ENCODE results near the gene PROK1. TPM values are rescaled to one million over a fixed set of nuclear protein-coding genes. Genes with fewer than 3 reads are reported as not detected.

The PROK1 gene
- total and polyA plus RNA-seq, 2 of the 4 experiments (the other 2 are of a cell fraction): not detected

- no peaks in the 10 kb centered on the region for H3K9me3 ChIP-seq (ENCODE audit: control insufficient read depth, insufficient read depth, low read length)
- H3K9me1 ChIP-seq (ENCODE audit: insufficient read depth, low read length): no peaks in the 10 kb centered on the region
- BruUV-seq (replicated peaks): no TSS peak
- H3K23ac ChIP-seq (ENCODE audit: low read depth, low read length): no peak overlapping the region
- no peak overlapping the region for H3K18ac ChIP-seq (ENCODE audit: low read depth, low read length)
- no peak overlapping the region for H2BK5ac ChIP-seq (ENCODE audit: low read depth, low read length, poor library complexity, severe bottlenecking)
- no peak overlapping the region for H2BK120ac ChIP-seq (ENCODE audit: low read depth, low read length)
- no peak overlapping the region for H3K56ac ChIP-seq (ENCODE audit: extremely low read depth, insufficient read depth, low read length)
- no peaks in the 10 kb centered on the region for H4K20me1 ChIP-seq (ENCODE audit: insufficient read depth, low read length)
- H2AFZ ChIP-seq (replicated peaks; ENCODE audit: low read length, poor library complexity): no peak overlapping the region
- H3K4me1 ChIP-seq (ENCODE audit: control insufficient read depth, insufficient read depth, low read length): no peaks in the 10 kb centered on the region
- intact Hi-C loops (cut with micrococcal nuclease): no loop called here
- H2AK9ac ChIP-seq (replicated peaks; ENCODE audit: low read depth, low read length, poor library complexity): no peak overlapping the region
- no peak overlapping the region for H3K14ac ChIP-seq (replicated peaks; ENCODE audit: low read depth, low read length)
- H4K8ac ChIP-seq (ENCODE audit: low read depth in 2 of 2, low read length in 2 of 2): no peak overlapping the region
- ChIA-PET POLR2A (ENCODE audit: unreplicated experiment) (interaction anchor here (0.5 kb wide), 1 partner anchor 22 kb away, joined by 3 read pairs; no protein-coding TSS in a partner anchor), CTCF (interaction anchor here (1.4 kb wide), 1 partner anchor 69 kb away, joined by 4 read pairs; no protein-coding TSS in a partner anchor)
- H2BK15ac ChIP-seq (ENCODE audit: low read depth, low read length): no peak overlapping the region
- peaks cover 41% of the 10 kb centered on the region for H3K27me3 ChIP-seq (ENCODE audit: control insufficient read depth, insufficient read depth, low read length)
- no peak overlapping the region for H2AK5ac ChIP-seq (ENCODE audit: low read depth, low read length)
- DNase-seq: no peak
- no peak overlapping the region for H4K91ac ChIP-seq (ENCODE audit: insufficient read depth, low read depth, low read length)
- no peak overlapping the region for H3K4me3 ChIP-seq (ENCODE audit: insufficient read depth, low read depth, low read length)
- H4K5ac ChIP-seq (ENCODE audit: low read depth, low read length): no peak overlapping the region
- no peak overlapping the region for H3K9ac ChIP-seq (ENCODE audit: low read depth, low read length)
- dilution Hi-C loops (cut with HindIII; ENCODE audit: low sequenced_read_pairs, unreplicated experiment): no loop called here
- H3K4me2 ChIP-seq (ENCODE audit: low read depth, low read length): no peak overlapping the region
- TF ChIP-seq RCOR1 (IDR thresholded peaks at IDR 0.05; ENCODE audit: insufficient replicate concordance, low read length): no peak
- no peak for TF ChIP-seq NFE2L2 (IDR thresholded peaks at IDR 0.05; ENCODE audit: low read depth, low read length)
- TF ChIP-seq SMC3 (IDR thresholded peaks at IDR 0.05; ENCODE audit: low read depth, low read length): no peak
- no peak for TF ChIP-seq MAFK (IDR thresholded peaks at IDR 0.05; ENCODE audit: low read depth, low read length)
- TF ChIP-seq ELK1 (IDR thresholded peaks at IDR 0.05; ENCODE audit: borderline replicate concordance, low read depth, low read length): no peak
- TF ChIP-seq POLR2A (IDR thresholded peaks at IDR 0.05; ENCODE audit: low read depth, low read length): no peak
- no peak for TF ChIP-seq BHLHE40 (IDR thresholded peaks at IDR 0.05; ENCODE audit: low read depth, low read length)
- no peak for TF ChIP-seq RFX5 (IDR thresholded peaks at IDR 0.05; ENCODE audit: low read depth, low read length)
- TF ChIP-seq RAD21 (IDR thresholded peaks at IDR 0.05; ENCODE audit: low read length): no peak
- TF ChIP-seq MXI1 (IDR thresholded peaks at IDR 0.05; ENCODE audit: borderline replicate concordance, low read depth, low read length): no peak
- no peak for TF ChIP-seq CTCF (conservative IDR thresholded peaks at IDR 0.05; ENCODE audit: low read depth, low read length)
- no peak for TF ChIP-seq CEBPB (IDR thresholded peaks at IDR 0.05; ENCODE audit: low read depth, low read length)
- no peak for TF ChIP-seq USF2 (IDR thresholded peaks at IDR 0.05; ENCODE audit: low read depth, low read length)
- TF ChIP-seq FOS (IDR thresholded peaks at IDR 0.05; ENCODE audit: low read depth, low read length): no peak
- no peak for TF ChIP-seq CHD1 (IDR thresholded peaks at IDR 0.05; ENCODE audit: low read depth, low read length)
- no peak for TF ChIP-seq MAZ (IDR thresholded peaks at IDR 0.05; ENCODE audit: borderline replicate concordance, low read depth, low read length)
- no CpG with 5 or more reads among the region's 4 CpGs for WGBS, 2 experiments (ENCODE audit: extremely low coverage in 2 of 2, insufficient read length in 1 of 2)
- ATAC-seq (ENCODE audit: low read depth): no peak
- no peaks in the 10 kb centered on the region for H3K79me1 ChIP-seq (ENCODE audit: low read depth in 1 of 2, low read length in 2 of 2)
- H3K27ac ChIP-seq (ENCODE audit: insufficient read depth, low read length): no peak overlapping the region
- in situ Hi-C loops (cut with MboI; ENCODE audit: low sequenced_read_pairs): no loop called here
- H3K36me3 ChIP-seq (ENCODE audit: control insufficient read depth, insufficient read depth, low read length): no peaks in the 10 kb centered on the region
- H3K4ac ChIP-seq (ENCODE audit: low read depth, low read length): no peak overlapping the region
- H2BK20ac ChIP-seq (ENCODE audit: low read depth, low read length): no peak overlapping the region
Observed at GRCh38 chr1:110426854-110427253, 24.1 kb upstream of the PROK1 start.
